Smooth muscle cell (in vitro differentiated cells): Measurements from ENCODE around the gene U2AF1L4. TPM values are rescaled to one million over a fixed set of nuclear protein-coding genes. Genes with fewer than 3 reads are reported as not detected.

Experiments used
- DNase-seq: peaks from one replicate; lab custom pipeline; 2025; ENCODE audit not compliant: unreplicated experiment; lab: John Stamatoyannopoulos, UW
- H2AFZ ChIP-seq: fragments of 200-600 bp; sonication (generic); 2 replicates; pipeline ENCODE4 v1.6.0; 2016; ENCODE audit warnings: antibody characterized with exemption, low read depth, mild to moderate bottlenecking
- H3F3A ChIP-seq: fragments of 200-600 bp; sonication (generic); 2 replicates; pipeline ENCODE4 v1.6.0; 2017; ENCODE audit warnings: antibody characterized with exemption, low read depth
- H3K27ac ChIP-seq: fragments of 200-600 bp; sonication (generic); 2 replicates; pipeline ENCODE4 v1.5.1; 2016; ENCODE audit warnings: low read depth, mild to moderate bottlenecking
- H3K27me3 ChIP-seq: fragments of 200-600 bp; sonication (generic); 2 replicates; pipeline ENCODE4 v1.6.1; 2016; ENCODE audit warnings: low read depth, mild to moderate bottlenecking
- H3K36me3 ChIP-seq: fragments of 200-600 bp; sonication (generic); 2 replicates; pipeline ENCODE4 v1.5.1; 2016; ENCODE audit warnings: low read depth
- H3K4me1 ChIP-seq: fragments of 200-600 bp; sonication (generic); 2 replicates; pipeline ENCODE4 v1.5.1; 2016; ENCODE audit warnings: low read depth
- H3K4me2 ChIP-seq: fragments of 200-600 bp; sonication (generic); 2 replicates; pipeline ENCODE4 v1.6.0; 2016; ENCODE audit warnings: mild to moderate bottlenecking
- H3K4me3 ChIP-seq: fragments of 200-600 bp; sonication (generic); 2 replicates; pipeline ENCODE4 v1.5.1; 2016; ENCODE audit warnings: mild to moderate bottlenecking
- H3K79me2 ChIP-seq: fragments of 200-600 bp; sonication (generic); 2 replicates; pipeline ENCODE4 v1.6.0; 2016; ENCODE audit warnings: low read depth, mild to moderate bottlenecking
- H3K9ac ChIP-seq: fragments of 200-600 bp; sonication (generic); 2 replicates; pipeline ENCODE4 v1.6.0; 2016; ENCODE audit warnings: low read depth
- H3K9me3 ChIP-seq: fragments of 200-600 bp; sonication (generic); replicated peaks from 2 replicates; pipeline ENCODE4 v1.5.1; 2016; ENCODE audit warnings: low read depth
- H4K20me1 ChIP-seq: fragments of 200-600 bp; sonication (generic); 2 replicates; pipeline ENCODE4 v1.6.0; 2016; ENCODE audit warnings: low read depth
- CTCF ChIP-seq: fragments of 200-600 bp; sonication (generic); IDR thresholded peaks from 2 replicates; pipeline ENCODE4 v1.5.1; 2017; ENCODE audit warnings: borderline replicate concordance, mild to moderate bottlenecking, antibody characterized with exemption; ENCODE audit not compliant: insufficient read depth, poor library complexity, severe bottlenecking
- WGBS: methylation state at CpG from one replicate; pipeline ENCODE4 v1.1.7; 2016; ENCODE audit warnings: low lambda C conversion rate; 5-methylcytosine and 5-hydroxymethylcytosine counted together
- polyA plus RNA-seq: library from polyadenylated mRNA; unstranded; fragments of >200 nt; fragmentation: Nextera tagmentation; extraction: Ambion mirVana; gene quantifications from 2 replicates; pipeline ENCODE4 v1.2.1, GENCODE V29; 2016
- total RNA-seq: library from RNA; depleted of rRNA; stranded (reverse); fragments of >200 nt; gene quantifications from 2 replicates; pipeline ENCODE4 v1.2.3, GENCODE V29; 2014

The U2AF1L4 gene
- 14.6 and 17.0 TPM in 2 replicates for total RNA-seq
- 29.3 and 31.5 TPM in 2 replicates for polyA plus RNA-seq

GRCh38 chr19:35745328-35746086, at the start of gene U2AF1L4, which contains the start of gene PSENEN:
U2AF1L4 (minus strand) TSS chr19:35745418; CDS start chr19:35745391, 27 bp downstream.
PSENEN (plus strand) TSS chr19:35745651; CDS start chr19:35745931, 280 bp downstream.
- TF ChIP-seq CTCF, result no peak
- DNase-seq, result peak; percentile 82
- no peaks in the 10 kb centered on the region for H3K9me3 ChIP-seq

GRCh38 chr19:35793381-35794165, 48.4 kb upstream of the U2AF1L4 start:
- Histone ChIP-seq H3K9me3 (no peaks in the 10 kb centered on the region), H3K9ac (no peak overlapping the region), H4K20me1 (no peaks in the 10 kb centered on the region), H3K4me3 (no peak overlapping the region), H3F3A (no peaks in the 10 kb centered on the region), H3K79me2 (no peaks in the 10 kb centered on the region), H3K27me3 (peaks cover 23% of the 10 kb centered on the region), H3K4me1 (peaks cover 4% of the 10 kb centered on the region), H2AFZ (no peak overlapping the region), H3K27ac (no peak overlapping the region), H3K4me2 (no peak overlapping the region), H3K36me3 (no peaks in the 10 kb centered on the region)
- 91% methylated on average over 7 of the region's 7 CpGs for WGBS
- no peak for DNase-seq
- TF ChIP-seq CTCF, result no peak

More at GRCh38 chr19:35745328-35746086, at the start of gene U2AF1L4, which contains the start of gene PSENEN:
- Histone ChIP-seq H3K4me3 (peak within 1 kb of the TSS; percentile 83), H4K20me1 (no peaks in the 10 kb centered on the region), H2AFZ (no peak within 1 kb of the TSS), H3K27me3 (no peaks in the 10 kb centered on the region), H3K79me2 (peaks cover 34% of the 10 kb centered on the region), H3K4me2 (peak within 1 kb of the TSS; percentile 94), H3K4me1 (peaks cover 9% of the 10 kb centered on the region), H3K27ac (peak within 1 kb of the TSS; percentile 100), H3F3A (no peaks in the 10 kb centered on the region), H3K9ac (peak within 1 kb of the TSS; percentile 100), H3K36me3 (no peaks in the 10 kb centered on the region)
- 1% methylated on average over 40 of the region's 40 CpGs for WGBS

GRCh38 chr19:35792888-35793287, 47.7 kb upstream of the U2AF1L4 start:
- Histone ChIP-seq H3K4me1 (peaks cover 2% of the 10 kb centered on the region), H3K9me3 (no peaks in the 10 kb centered on the region), H3K27me3 (peaks cover 19% of the 10 kb centered on the region), H3K9ac (no peak overlapping the region), H3K4me2 (no peak overlapping the region), H2AFZ (no peak overlapping the region), H3F3A (no peaks in the 10 kb centered on the region), H4K20me1 (no peaks in the 10 kb centered on the region), H3K36me3 (no peaks in the 10 kb centered on the region), H3K4me3 (no peak overlapping the region), H3K79me2 (no peaks in the 10 kb centered on the region), H3K27ac (no peak overlapping the region)
- WGBS, result 91% methylated on average over 8 of the region's 8 CpGs
- TF ChIP-seq CTCF, result no peak
- DNase-seq, result no peak
